BJ (cell line): Measurements from ENCODE around the gene PNPLA7. TPM values are rescaled to one million over a fixed set of nuclear protein-coding genes. Genes with fewer than 3 reads are reported as not detected.

Source experiments
- CTCF ChIA-PET: fragments of 350-600 bp; formaldehyde crosslinking; extraction: SDS; loops from one replicate; lab custom pipeline; 2021; ENCODE audit warnings: antibody characterized with exemption, inconsistent platforms; lab: Yijun Ruan, JAX
- POLR2A ChIA-PET: fragments of 300-600 bp; sonication (Branson Sonifier 250); formaldehyde crosslinking; extraction: SDS; loops from one replicate; lab custom pipeline; 2021; ENCODE audit warnings: antibody characterized with exemption; lab: Charles Lee
- DNase-seq: peaks from one replicate; pipeline ENCODE4 v3.0.0-alpha.2; 2011; ENCODE audit warnings: low read depth
- H3K27me3 ChIP-seq: 2 replicates; pipeline ENCODE4 v1.6.0; 2011; ENCODE audit warnings: low read length; ENCODE audit not compliant: control insufficient read depth, insufficient read depth
- H3K36me3 ChIP-seq: 2 replicates; pipeline ENCODE4 v1.5.1; 2011; ENCODE audit warnings: low read length; ENCODE audit not compliant: control insufficient read depth, insufficient read depth
- H3K4me3 ChIP-seq: 2 replicates; pipeline ENCODE4 v1.5.1; 2011; ENCODE audit warnings: low read depth, mild to moderate bottlenecking, control low read depth, low read length
- polyA plus RNA-seq: library from polyadenylated mRNA; depleted of rRNA; stranded (reverse); fragments of >200 nt; gene quantifications from 2 replicates; pipeline ENCODE4 v1.2.3, GENCODE V29; 2011
- TF ChIP-seq, protein P1 (sequence below): IDR thresholded peaks from 2 replicates; pipeline ENCODE4 v1.5.1; 2011; ENCODE audit warnings: low read depth, mild to moderate bottlenecking, control low read depth, inconsistent platforms, low read length, moderate library complexity; ENCODE audit not compliant: insufficient read depth

PNPLA7 gene
- polyA plus RNA-seq, 1 experiment = 0.63 TPM

DNA sequence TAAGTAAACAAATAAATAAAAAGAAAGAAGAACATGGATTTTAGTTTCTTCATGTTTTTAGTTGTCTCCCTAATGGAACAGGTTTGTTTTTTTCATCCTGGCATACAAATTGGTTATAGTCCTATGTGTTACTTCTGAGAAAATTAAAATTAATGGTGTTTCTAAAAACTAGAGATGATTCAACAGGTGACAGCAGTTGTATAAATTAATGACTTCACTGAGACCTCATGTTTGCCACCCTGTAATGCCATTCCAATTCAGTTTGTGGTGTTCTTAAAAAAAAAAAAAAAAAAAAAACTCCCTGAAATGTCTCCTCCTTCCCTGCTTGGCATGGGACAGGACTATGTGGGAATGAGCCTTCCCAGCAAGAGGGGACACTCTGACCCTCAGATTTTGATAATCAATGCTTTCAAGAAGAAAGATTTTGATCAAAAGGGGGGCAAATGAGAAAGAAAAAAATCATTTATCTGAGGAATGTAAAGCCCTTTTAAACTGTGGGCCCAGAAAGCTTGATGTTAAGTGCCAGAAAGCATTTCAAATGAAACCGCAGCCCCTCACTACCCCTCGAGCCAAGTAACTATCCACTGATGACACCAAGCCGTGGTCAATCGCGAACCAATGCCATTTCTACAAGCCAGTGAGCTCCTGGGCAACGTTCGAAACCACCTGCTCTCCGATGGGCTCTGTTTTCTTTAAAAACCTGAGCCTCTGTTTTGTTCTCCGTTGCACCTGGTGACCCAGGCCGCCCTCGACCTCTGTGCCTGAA, 128.2 kb downstream of the PNPLA7 start:
- no peaks in the 10 kb centered on the region for H3K36me3 ChIP-seq
- H3K4me3 ChIP-seq = peak overlapping the region; percentile 73
- no peaks in the 10 kb centered on the region for H3K27me3 ChIP-seq
- TF ChIP-seq, protein P1, sequence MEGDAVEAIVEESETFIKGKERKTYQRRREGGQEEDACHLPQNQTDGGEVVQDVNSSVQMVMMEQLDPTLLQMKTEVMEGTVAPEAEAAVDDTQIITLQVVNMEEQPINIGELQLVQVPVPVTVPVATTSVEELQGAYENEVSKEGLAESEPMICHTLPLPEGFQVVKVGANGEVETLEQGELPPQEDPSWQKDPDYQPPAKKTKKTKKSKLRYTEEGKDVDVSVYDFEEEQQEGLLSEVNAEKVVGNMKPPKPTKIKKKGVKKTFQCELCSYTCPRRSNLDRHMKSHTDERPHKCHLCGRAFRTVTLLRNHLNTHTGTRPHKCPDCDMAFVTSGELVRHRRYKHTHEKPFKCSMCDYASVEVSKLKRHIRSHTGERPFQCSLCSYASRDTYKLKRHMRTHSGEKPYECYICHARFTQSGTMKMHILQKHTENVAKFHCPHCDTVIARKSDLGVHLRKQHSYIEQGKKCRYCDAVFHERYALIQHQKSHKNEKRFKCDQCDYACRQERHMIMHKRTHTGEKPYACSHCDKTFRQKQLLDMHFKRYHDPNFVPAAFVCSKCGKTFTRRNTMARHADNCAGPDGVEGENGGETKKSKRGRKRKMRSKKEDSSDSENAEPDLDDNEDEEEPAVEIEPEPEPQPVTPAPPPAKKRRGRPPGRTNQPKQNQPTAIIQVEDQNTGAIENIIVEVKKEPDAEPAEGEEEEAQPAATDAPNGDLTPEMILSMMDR = no peak
- POLR2A ChIA-PET = no interaction called here
- DNase-seq = no peak
- CTCF ChIA-PET = interaction anchor here (0.8 to 3.8 kb wide), 12 partner anchors 7 to 185 kb away, joined by 3 to 27 read pairs (median 6); partner anchors contain the start of gene ENTPD8

DNA sequence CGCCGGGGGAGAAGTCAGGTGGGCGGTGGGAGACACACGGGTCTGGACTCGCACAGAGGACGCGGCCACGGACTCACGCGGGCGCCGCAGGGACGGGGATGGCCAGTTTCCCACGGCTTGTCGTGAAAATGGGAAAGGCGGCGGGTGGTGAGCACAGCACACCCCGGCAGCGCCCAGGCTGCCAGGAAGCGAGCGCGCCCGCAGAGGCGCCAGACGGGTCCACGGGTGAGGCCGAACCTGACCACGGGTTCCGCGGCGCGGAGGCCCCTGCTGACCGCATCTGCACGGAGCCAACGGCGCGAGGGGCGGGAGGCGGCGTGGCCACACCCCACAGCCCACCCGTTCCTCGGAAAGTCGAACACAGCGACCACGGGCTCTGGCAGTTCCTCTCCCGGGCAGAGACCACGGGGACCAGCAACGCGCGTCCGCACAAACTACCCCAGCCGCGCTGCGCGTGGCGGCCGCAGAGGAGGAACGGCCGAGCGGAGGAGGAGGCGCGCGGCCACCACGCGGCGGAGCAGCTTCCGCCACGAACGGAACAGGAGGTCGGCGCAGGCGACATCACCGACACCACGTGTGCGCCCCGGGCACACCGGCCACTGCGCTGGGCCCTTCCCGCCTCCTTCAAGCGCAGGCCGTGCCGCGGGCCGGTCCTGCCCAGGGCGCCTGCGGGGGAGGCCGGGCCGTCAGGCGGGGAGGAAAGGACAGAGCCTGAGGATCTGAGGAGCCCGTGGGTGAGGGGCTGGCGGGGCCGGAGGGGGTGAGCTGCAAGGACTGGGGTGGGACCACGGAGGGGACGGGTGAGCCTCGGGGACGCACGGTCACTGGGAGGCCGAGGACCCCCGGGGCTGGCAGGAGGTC, 132.8 kb downstream of the PNPLA7 start:
- CTCF ChIA-PET = no interaction called here
- DNase-seq = no peak
- no peaks in the 10 kb centered on the region for H3K36me3 ChIP-seq
- TF ChIP-seq, protein P1 = no peak
- no peaks in the 10 kb centered on the region for H3K27me3 ChIP-seq
- peak overlapping the region; percentile 36 for H3K4me3 ChIP-seq
- POLR2A ChIA-PET = no interaction called here

DNA sequence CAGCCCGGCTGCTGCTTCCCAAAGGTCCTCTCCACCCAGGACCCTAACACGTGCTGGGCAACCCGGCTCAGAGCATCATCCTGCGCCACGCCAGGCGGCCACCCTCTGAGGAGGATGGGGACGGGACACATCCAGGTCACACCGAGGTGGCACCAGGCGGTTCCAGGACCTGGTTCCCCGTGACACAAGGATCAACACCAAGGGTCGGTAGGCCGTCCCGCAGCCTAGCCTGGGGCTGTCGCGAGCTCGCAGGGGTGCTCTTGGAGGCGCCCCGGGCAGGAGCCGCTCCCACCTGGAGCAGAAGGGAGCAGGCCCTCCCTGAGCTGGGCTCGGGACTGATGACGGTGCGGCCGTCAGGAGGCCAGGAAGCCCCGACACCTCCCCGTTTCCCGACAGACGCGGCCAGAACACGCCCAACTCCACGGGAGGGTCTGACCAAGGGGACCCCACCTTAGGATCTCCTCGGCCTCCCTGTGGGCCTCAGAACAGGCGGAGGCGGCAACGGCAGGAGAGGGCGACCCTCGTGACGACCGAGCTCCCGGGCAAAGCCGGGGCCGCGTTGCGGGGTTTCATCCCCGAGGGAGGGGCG, 133.5 kb downstream of the PNPLA7 start:
- ChIA-PET POLR2A (no interaction called here), CTCF (no interaction called here)
- DNase-seq = no peak
- Histone ChIP-seq H3K4me3 (no peak overlapping the region), H3K36me3 (no peaks in the 10 kb centered on the region), H3K27me3 (no peaks in the 10 kb centered on the region)
- TF ChIP-seq, protein P1 = no peak

DNA sequence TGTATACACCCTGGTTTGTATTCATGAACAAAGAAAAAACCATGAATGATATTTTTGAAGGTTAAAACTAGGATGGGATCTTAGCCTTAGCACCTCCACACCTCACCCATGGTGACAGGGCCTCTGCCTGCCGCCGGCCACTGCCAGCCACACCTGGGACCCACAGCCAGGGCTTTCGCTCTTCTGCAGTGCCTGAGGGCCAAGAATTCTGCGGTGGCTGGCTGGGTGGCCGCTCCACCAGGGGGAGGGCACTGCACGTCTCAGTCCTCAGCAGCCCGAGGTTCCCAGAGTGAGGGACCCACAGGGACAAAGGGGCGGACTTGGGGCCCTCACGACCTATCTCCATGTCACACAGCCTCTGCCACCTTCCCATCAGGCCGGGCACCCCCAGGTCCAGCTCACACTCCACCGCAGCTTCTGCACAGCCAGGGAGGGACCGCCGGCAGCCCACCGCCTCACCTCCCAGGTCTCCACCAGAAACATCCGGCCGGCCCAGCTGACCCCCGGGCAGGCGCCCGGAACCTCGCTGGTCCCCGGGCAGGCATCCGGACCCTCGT, 134.1 kb downstream of the PNPLA7 start:
- CTCF ChIA-PET = interaction anchor here (2.6 kb wide), 1 partner anchor 7 kb away, joined by 12 read pairs; the partner anchor contains the start of genes EXD3 and NOXA1

More for the DNA sequence above, 134.1 kb downstream of the PNPLA7 start:
- DNase-seq = no peak
- Histone ChIP-seq H3K36me3 (no peaks in the 10 kb centered on the region), H3K4me3 (no peak overlapping the region), H3K27me3 (no peaks in the 10 kb centered on the region)
- TF ChIP-seq, protein P1 = no peak
- POLR2A ChIA-PET = no interaction called here
